HG03342 (cell line): ENCODE measurements around the gene PBX3.

ENCODE experiments used
- ATAC-seq: cut with Tn5 transposase; IDR thresholded peaks from one replicate; pipeline ENCODE4 v1.9.1; 2021; ENCODE audit warnings: mild to moderate bottlenecking, moderate library complexity; ENCODE audit not compliant: unreplicated experiment

The PBX3 gene

DNA sequence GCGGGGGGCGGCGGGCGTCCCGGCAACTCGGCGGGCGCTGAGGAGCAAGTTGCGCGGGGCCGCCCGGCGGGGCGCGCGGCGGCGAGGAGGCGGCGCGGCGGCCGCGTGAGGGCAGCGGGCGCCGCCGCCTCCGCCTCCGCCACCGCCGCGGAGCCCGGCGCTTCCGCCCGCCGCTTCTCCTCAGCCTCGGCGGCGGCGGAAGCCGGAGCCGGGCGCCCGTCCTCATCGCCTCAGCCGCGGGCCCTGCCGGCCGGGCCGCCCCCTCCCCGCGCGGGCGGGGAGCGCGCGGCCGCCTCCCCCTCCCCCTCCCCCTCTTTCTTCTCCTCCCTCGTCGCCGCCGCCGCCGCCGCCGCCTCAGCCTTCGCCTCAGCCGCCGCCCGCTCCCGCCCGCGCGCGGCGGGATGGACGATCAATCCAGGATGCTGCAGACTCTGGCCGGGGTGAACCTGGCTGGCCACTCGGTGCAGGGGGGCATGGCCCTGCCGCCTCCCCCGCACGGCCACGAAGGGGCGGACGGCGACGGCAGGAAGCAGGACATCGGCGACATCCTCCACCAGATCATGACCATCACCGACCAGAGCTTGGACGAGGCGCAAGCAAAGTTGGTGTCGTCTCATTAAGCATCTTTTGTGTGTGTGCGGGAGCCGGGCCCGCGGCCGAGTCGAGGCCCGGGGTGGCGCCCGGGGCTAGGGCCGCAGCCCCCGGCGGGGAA, at the start of gene PBX3:
TSS of gene PBX3 (plus strand) at position 321 of the 712 bp plus-strand sequence.
- peak; percentile 17 for ATAC-seq

DNA sequence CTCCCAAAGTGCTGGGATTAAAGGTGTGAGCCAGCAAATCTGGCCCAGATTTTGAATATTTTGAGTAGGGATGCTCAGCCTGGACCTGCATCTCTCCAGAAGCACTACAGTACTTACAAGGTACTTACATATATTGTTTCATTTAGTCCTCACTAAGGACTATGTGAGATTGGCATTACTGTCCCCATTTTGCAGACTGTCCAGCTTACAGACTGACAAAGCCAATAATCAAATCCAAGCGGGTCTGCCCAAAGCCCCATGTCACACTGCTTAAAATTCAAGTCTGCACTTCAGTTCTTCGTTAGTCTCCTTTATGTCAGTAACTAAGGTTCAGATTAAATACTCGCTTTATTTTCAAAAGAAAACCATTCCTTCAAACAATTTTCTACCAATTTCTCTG, 47.3 kb upstream of the PBX3 start:
- no peak for ATAC-seq

- peak; percentile 90 for ATAC-seq
Observed at GRCh38 chr9:125700791-125701190, 46.4 kb upstream of the PBX3 start.

DNA sequence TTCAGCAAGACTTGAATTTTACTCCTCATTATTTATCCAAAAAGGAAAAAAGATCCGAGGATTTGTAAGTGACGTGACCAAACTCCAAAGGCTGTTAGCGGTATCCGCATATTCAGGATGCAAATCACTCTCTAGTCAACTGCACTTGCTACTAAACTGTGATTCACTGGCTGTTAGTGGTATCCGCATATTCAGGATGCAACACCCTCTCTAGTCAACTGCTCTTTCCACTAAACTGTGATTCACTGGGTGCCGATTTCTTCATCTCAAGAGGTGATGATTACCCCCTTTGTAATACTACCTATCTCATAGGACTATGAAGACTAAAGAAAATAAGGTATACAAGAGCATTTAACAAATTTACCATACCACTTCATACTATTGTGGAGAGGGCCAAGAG, 45.8 kb upstream of the PBX3 start:
- no peak for ATAC-seq

GRCh38 chr9:125703662-125704061, 43.5 kb upstream of the PBX3 start:
- no peak for ATAC-seq

- ATAC-seq = no peak
Observed at GRCh38 chr9:125705893-125706292, 41.3 kb upstream of the PBX3 start.

- ATAC-seq = peak; percentile 91
Observed at GRCh38 chr9:125706651-125707471, 40.3 kb upstream of the PBX3 start, which contains the start of gene MAPKAP1. MAPKAP1 (minus strand) TSS chr9:125707208; CDS start chr9:125672574, 34,634 bp downstream.

GRCh38 chr9:125707472-125707804, 39.7 kb upstream of the PBX3 start:
- peak; percentile 4 for ATAC-seq

- ATAC-seq = no peak
Observed at GRCh38 chr9:125726456-125727132, 20.6 kb upstream of the PBX3 start.

GRCh38 chr9:125730168-125730567, 17.0 kb upstream of the PBX3 start:
- ATAC-seq = no peak

DNA sequence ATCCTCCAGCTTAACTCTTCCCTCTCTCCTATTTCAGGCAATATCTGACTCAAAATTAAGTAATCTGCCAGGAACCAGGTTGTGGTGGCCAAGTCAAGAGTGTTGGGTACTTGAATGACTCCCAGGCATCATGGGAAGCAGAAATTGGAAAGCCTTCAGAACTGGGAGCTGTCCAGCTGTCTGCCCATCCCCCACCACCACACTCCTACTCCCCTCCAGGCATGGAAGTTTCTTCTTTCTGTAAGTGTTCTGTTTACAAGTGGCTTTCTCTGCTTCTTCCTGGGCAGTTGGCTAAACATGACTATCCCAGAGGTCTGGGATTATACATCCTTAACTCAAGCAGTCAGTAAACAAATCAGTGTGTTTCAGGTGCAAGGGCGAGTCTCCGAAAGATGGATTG, 14.6 kb upstream of the PBX3 start:
- no peak for ATAC-seq

DNA sequence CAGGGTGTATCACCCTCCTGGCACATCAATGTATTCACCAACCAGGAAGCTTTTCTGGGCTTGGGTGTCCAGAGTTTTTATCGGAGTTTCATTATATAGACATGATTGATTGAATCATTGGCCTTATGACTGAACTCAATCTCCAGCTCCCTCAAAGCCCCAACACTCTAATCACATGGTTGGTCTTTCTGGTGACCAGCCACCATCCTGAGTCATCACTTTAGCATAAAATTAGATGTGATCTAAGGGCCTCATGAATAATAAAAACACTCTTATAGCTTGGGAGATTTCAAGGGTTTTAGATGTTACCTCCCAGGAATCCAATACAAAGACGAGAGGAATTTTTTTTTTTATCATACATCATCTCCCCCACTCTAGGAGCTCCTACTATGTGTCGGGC, 7.7 kb upstream of the PBX3 start:
- ATAC-seq = no peak

- ATAC-seq = no peak
Observed at GRCh38 chr9:125742657-125743056, 4.5 kb upstream of the PBX3 start.

- no peak for ATAC-seq
Observed at GRCh38 chr9:125743682-125744428, 3.3 kb upstream of the PBX3 start.

DNA sequence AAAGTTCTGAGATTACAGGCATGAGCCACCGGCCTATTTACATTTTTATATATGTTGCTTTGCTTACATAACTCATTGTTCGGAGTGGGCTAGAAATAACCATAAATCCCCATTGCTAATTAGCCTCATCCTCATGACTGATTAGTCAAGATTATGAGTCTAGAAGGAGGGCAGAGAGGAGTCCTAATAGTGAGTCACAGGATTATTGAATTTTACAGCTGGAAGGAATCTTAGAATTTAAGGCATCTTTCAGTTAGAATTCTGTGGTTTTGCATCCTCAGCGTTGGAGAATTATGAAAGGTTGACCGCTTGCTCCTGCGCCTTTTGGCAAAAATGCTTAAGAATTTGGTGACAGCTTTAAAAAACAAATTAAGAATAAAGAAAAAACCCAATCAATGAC, 2.6 kb upstream of the PBX3 start:
- ATAC-seq = no peak

GRCh38 chr9:125745018-125745417, 2.2 kb upstream of the PBX3 start:
- no peak for ATAC-seq

DNA sequence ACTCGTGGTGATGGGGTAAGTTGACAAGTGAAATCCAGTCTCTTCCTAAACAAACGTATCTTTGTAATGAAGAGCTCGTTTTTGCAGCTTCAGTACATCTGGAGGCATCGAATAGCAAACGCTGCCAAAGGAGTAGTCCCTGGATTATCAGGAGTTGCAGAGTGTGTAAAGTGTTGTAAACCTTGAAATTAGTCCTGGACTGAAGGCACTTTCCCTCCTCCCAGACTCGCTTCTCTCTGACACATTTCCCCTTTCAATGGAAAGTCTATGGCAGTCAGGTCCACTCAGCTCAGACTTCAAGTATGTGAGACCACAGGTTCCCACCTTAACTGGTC, 1.5 kb upstream of the PBX3 start:
- no peak for ATAC-seq

DNA sequence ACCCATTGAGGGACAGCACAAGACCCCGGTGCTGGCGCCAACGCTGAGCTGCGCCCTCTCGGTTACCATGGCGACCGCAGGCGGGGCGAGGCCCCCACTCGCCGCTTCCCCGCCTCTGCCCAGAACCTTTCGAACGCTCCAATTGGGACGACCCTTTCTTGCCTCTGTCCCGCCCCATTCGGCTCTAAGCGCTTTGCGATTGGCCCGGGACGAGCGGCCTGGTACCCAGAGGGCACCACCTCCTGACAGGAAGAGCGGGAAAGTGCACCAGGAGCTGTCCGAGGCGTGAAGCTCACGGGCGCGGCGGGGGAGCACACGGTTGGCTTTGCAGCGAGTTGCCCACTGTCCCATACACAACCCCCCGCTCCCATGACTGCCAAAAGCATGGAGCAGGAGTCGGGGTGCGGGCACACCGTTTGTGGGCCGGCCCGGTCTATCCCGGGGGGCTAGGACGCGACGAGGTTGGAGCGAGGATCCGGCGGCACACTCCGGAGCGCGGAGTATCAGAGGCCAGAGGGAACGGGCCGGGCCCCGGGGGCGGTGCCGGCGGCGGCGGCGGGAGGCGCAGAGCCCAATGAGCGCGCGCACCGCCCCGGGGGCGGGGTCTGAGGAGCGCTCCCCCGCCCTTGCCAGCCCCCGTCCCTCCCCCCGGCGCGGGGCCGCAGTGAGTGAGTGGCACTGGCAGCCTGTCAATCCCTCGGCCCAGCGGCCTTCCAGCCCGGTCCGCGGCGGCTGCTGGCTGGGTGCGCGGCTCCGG, 978 bp upstream of the PBX3 start:
- ATAC-seq = peak; percentile 61

- peak; percentile 15 for ATAC-seq
Observed at GRCh38 chr9:125746774-125747052, 460 bp upstream of the PBX3 start.

DNA sequence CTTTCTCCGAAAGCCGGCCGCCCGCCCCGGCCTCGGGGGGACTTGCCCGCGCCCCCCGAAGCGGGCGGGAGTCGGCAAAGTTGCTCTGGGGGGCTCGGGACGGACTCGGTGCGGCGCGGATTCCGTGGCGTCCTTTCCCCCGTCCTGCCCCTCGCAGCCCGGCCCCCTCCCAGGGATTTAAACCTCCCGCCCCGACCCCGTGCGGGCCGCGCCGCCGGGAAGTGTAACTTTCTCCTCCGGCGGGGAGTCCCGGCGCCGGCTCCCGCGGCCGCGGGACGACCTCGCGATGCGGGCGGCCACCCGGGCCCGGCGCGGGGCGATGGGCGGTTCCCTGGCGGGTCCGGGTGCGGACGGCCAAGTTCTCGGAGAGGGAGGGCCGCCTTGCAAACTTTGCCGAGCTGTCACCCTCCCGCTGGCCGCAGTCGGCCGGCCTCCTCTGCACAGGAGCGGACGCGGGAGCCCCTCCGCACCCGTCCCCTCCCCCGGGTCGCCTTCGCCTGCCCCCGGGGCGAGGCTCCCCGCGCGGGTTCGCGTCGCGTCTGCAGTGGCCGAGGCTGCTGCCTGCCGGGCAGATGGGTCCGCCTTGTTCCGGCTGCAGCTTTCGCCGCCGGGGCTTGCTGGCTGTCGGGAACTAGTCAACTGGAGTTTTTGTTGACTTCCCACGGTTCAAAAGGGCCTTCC, 732 bp downstream of the PBX3 start:
- no peak for ATAC-seq
